ENCODE results near the gene MAGI1.

MAGI1 gene

DNA sequence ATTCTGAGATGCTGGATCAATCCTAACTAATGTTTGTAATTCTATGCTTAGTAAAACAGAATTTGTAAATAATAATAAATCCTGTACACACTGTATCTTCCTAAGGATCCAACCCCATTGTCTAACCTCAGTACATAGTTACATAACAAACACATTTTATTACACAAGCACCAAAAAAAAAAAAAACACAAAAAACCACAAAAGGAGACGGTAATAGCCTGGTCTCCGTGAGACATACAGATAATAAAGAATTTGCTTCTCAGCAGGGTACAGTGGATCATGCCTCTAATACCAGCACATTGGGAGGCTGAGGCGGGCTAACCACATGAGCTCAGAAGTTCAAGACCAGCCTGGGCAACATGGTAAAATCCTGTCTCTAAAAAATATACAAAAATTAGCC is 558.7 kb downstream of the MAGI1 start:
- Mint-ChIP-seq H3K27ac (no peak overlapping the region), H3K9me3 (peaks cover 4% of the 10 kb centered on the region), H3K4me1 (no peaks in the 10 kb centered on the region), H3K4me3 (no peak overlapping the region), H3K27me3 (no peaks in the 10 kb centered on the region), H3K36me3 (no peaks in the 10 kb centered on the region)
- no peak for DNase-seq
- CTCF ChIA-PET = no interaction called here

DNA sequence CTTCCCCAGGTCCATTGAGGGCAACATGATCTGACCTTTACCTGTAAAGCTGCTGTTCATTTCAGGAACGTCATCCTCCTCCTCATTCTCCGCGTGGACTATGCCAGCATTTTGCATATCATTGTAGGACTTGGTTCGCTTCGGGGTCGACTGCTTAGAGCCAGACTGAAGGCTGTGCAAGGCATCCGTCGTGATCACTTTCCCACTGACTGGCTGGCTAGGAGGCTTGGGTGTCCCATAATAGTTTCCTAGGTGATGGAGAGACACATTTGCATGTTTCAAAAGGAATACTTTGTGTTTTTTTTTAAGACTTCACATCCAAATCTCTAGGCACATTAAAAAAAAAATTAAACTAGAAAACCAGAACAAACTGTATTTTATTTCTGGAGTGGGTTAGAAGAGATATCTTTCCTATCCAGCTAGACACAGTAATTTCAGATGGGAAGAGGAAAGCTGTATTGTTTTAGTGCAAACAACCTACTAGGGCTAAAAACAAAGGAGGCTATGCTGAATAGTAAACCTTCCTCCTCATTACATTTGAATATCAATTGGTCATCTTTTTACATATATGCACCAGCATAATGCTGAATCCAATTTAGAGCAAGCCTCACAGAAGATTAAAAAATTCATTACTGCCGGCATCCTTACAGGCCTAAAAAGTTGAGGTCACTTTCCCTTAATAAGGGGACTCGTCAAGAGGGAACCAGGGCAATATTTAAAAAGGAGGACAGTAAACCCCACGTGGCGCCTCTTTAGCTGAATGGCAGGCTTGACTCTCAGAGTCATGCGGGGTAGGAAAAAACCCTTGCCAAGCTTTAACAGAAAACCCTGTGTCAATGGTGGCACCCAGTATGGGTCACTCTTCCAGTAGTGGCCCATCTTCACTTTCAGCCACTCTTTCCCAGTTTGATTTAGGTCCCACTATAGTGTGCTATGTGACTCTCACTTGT is 559.9 kb downstream of the MAGI1 start:
- H3K4me1 Mint-ChIP-seq = no peaks in the 10 kb centered on the region
- CTCF ChIA-PET = no interaction called here
- H3K27me3 Mint-ChIP-seq = no peaks in the 10 kb centered on the region
- no peak for DNase-seq
- no peak overlapping the region for H3K27ac Mint-ChIP-seq
- H3K9me3 Mint-ChIP-seq = no peaks in the 10 kb centered on the region
- no peaks in the 10 kb centered on the region for H3K36me3 Mint-ChIP-seq
- no peak overlapping the region for H3K4me3 Mint-ChIP-seq

DNA sequence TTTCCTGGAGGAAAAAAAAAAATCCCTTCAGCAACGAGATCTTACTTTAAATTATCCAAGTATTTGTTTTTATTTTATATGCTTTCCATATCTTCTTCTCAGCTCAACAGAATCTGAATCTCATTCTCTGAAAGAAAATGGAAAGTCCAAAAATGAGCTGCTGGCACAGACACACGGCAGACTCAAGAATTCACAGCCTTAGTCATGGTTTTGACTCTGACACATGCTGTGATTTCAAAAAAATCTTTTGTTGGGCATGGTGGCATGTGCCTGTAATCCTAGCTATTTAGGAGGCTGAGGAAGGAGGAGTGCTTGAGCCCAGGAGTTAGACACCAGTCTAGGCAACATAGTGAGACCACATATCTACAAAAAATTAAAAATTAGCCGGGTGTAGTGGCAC is 565.0 kb downstream of the MAGI1 start:
- H3K4me3 Mint-ChIP-seq = no peak overlapping the region
- CTCF ChIA-PET = no interaction called here
- DNase-seq = no peak
- H3K27ac Mint-ChIP-seq = no peak overlapping the region
- H3K27me3 Mint-ChIP-seq = no peaks in the 10 kb centered on the region
- H3K9me3 Mint-ChIP-seq = no peaks in the 10 kb centered on the region
- no peaks in the 10 kb centered on the region for H3K36me3 Mint-ChIP-seq
- H3K4me1 Mint-ChIP-seq = no peaks in the 10 kb centered on the region

DNA sequence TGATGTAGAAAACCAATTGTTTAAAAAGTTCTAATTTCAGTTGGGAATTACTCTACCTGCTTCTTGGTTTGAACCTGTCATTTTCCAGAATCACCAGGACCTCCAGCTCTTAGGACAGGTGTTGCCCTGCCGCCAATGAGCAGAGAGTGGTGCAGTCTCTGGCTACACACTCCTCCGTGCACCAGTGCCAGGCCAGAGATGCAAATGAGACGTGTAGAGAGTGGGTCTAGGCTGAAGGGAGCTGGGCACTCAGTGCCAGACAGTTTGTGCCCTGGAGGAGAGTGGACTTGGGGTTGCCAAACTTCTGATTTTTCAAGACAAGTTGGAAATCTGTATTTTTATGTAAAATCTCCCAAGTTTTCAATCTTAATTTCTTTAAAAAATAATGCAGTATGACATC is 566.2 kb downstream of the MAGI1 start:
- CTCF ChIA-PET = no interaction called here
- no peak overlapping the region for H3K27ac Mint-ChIP-seq
- no peaks in the 10 kb centered on the region for H3K9me3 Mint-ChIP-seq
- DNase-seq = no peak
- no peak overlapping the region for H3K4me3 Mint-ChIP-seq
- no peaks in the 10 kb centered on the region for H3K27me3 Mint-ChIP-seq
- H3K4me1 Mint-ChIP-seq = no peaks in the 10 kb centered on the region
- H3K36me3 Mint-ChIP-seq = no peaks in the 10 kb centered on the region

DNA sequence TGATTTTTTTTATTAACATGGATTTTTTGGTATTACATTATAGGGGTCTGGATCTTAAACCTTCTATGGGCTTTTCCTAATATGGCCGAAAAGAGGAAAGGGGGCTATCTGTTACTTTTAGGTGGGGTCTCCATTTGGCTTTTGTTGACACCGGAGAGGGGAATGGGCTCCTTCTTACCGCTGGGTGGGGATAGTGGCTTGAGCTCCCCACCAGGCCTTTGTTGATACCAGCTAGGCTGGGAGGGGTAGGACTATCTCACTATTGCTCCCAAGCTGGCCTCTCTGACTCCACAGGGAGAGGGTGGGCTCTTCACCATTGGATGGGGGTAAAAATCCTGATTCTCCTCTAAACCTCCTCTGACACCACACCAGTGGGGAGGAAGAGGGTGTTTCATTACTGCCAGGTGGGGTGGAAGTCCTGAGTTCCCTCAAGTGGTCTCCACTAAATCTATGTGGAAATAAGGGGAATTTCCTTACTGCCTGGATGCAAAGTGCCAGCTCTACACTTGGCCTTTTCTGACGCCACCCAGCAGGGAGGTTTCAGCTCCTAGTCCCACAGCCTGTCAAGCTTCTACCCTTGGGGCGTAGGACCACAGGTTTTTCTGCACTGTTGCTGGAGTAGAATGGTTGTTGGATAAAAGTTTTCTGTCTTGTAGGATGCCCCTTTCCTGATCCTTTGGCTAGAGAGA is 572.3 kb downstream of the MAGI1 start:
- H3K4me3 Mint-ChIP-seq = no peak overlapping the region
- H3K36me3 Mint-ChIP-seq = no peaks in the 10 kb centered on the region

DNA sequence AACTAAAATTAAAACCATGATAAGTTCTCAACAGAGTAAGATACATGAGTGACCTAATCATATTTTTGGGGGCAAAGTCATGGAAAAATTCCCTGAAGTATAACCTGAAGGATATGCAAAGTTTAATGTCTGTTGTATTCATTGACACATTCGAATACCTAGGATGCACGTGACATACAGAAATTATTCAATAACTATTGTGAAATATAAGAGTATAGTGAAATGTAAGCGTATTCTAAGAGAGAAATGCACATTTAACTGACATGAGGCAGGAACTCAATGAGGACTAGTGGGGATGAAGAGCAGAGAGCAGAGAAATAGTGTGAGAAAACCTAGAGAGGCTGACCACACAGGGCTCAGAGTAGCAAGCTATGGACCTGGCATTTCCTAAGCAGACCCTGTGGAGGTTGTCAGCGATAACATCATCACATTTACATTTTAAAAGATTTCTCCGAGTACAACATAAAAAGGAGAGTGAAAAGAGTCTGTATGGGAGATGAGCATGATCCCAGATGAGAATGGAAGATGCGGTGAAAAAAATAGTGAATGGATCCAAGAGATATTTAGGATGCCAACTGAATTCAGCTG is 588.8 kb downstream of the MAGI1 start:
- H3K4me1 Mint-ChIP-seq = no peaks in the 10 kb centered on the region
- H3K36me3 Mint-ChIP-seq = no peaks in the 10 kb centered on the region
- H3K9me3 Mint-ChIP-seq = no peaks in the 10 kb centered on the region
- CTCF ChIA-PET = no interaction called here
- H3K4me3 Mint-ChIP-seq = no peak overlapping the region
- H3K27ac Mint-ChIP-seq = no peak overlapping the region
- DNase-seq = no peak
- no peaks in the 10 kb centered on the region for H3K27me3 Mint-ChIP-seq

More for the DNA sequence above, 572.3 kb downstream of the MAGI1 start:
- H3K27me3 Mint-ChIP-seq = no peaks in the 10 kb centered on the region
- H3K4me1 Mint-ChIP-seq = no peaks in the 10 kb centered on the region
- H3K27ac Mint-ChIP-seq = no peak overlapping the region
- CTCF ChIA-PET = no interaction called here
- DNase-seq = no peak
- H3K9me3 Mint-ChIP-seq = peaks cover 2% of the 10 kb centered on the region

DNA sequence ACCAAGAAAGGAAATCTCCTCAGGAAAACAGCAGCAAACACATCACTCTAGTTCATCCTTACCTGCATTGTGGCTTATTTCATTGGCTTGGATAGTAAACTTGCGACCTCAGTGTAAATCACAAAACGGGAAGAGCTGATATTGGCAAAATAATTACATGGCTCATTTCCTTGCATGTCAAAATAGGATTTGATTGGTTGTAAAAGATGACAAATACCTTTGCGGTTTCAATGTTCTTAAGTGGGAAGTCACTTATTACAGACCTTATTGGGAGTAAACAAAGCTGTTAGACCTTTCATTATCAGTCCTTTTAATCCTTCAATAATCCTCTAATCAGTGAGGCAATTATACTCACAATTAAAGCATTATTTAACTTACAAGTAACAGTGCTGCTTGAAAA is 590.6 kb downstream of the MAGI1 start:
- CTCF ChIA-PET = no interaction called here
- no peaks in the 10 kb centered on the region for H3K36me3 Mint-ChIP-seq
- H3K27me3 Mint-ChIP-seq = no peaks in the 10 kb centered on the region
- no peak overlapping the region for H3K4me3 Mint-ChIP-seq
- H3K9me3 Mint-ChIP-seq = no peaks in the 10 kb centered on the region
- H3K27ac Mint-ChIP-seq = peak overlapping the region; percentile 20
- no peak for DNase-seq
- no peaks in the 10 kb centered on the region for H3K4me1 Mint-ChIP-seq

DNA sequence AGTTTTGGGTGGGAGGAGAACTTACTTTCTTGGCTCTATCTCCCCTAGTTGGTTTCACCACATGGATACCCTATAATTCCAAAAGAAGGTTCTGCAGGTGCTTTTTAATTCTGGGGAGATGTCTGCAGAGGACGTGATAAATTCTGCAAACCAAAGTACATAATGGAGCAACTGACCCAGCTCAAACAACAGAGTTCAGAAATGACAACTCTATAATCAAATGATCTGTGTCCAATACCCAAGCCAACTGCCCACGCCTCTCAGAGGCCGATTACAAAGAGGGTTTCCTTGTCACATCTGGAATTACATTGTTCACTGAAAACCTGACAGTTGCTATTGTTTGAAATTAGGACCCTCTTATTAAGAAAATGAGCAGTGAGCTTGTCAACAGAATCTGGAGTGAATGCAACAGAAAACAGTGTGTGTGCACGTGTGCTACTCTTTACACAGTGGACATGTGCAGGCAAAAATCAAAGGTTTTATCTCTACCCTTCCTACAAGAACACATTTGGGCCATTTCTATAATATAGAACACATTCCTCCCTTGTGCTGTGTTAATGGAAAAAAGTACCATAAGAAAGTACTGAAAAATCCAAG is 593.0 kb downstream of the MAGI1 start:
- Mint-ChIP-seq H3K4me1 (no peaks in the 10 kb centered on the region), H3K27ac (no peak overlapping the region), H3K36me3 (no peaks in the 10 kb centered on the region), H3K4me3 (no peak overlapping the region), H3K27me3 (no peaks in the 10 kb centered on the region), H3K9me3 (no peaks in the 10 kb centered on the region)
- no peak for DNase-seq
- CTCF ChIA-PET = no interaction called here

DNA sequence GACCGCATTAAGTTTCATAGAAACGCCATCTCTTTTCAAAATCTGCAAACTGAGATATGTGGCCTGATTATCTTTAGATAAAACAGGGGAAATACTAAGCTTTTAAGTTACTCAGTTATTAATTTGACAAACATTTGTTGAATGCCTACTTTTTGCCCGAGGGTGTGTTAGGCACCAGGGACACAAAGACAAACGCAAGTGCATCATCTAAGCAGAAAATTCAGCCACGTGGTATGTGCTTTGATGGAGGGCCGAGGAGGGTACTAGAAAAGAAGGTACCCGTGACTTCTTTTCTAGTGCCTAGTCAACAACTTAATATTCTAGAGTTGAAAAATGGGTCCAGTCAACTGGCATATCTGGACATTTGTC is 594.3 kb downstream of the MAGI1 start:
- Mint-ChIP-seq H3K4me3 (no peak overlapping the region), H3K27ac (no peak overlapping the region), H3K4me1 (no peaks in the 10 kb centered on the region), H3K9me3 (no peaks in the 10 kb centered on the region), H3K27me3 (no peaks in the 10 kb centered on the region), H3K36me3 (no peaks in the 10 kb centered on the region)
- CTCF ChIA-PET = no interaction called here
- no peak for DNase-seq

DNA sequence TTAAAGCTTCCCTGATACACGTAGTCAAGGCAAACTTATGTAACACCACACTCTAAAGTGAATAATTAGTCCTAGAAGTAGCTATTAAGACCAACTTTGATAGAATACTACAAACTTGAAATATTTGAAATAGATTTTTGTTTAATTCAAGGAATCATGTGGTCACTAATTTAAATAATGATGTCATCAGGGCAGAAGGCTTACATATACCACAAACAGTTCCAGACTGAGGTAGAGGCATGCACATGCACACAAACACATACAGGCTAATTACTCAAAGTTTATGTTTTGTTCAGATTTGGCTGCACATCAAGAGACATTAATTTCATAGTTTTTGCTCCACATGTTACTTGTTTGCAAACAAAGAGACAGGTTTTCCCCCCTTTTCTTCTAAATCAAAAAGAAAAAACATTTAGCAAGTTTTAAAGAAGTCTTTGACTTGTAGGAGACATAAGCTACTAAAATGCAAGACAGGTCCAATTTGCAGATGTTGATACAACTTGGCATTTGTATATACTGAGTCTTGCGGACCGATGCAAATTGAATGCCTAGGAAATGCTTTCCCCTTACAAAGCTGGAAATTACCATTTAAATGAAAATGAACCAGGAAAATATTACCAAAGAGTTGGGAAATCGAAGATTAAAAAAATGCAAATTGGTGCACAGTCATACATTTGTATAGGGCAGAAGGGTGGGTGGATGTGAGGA is 594.8 kb downstream of the MAGI1 start:
- Mint-ChIP-seq H3K4me1 (no peaks in the 10 kb centered on the region), H3K27me3 (no peaks in the 10 kb centered on the region), H3K27ac (no peak overlapping the region), H3K4me3 (no peak overlapping the region), H3K9me3 (no peaks in the 10 kb centered on the region), H3K36me3 (no peaks in the 10 kb centered on the region)
- CTCF ChIA-PET = no interaction called here
- no peak for DNase-seq

DNA sequence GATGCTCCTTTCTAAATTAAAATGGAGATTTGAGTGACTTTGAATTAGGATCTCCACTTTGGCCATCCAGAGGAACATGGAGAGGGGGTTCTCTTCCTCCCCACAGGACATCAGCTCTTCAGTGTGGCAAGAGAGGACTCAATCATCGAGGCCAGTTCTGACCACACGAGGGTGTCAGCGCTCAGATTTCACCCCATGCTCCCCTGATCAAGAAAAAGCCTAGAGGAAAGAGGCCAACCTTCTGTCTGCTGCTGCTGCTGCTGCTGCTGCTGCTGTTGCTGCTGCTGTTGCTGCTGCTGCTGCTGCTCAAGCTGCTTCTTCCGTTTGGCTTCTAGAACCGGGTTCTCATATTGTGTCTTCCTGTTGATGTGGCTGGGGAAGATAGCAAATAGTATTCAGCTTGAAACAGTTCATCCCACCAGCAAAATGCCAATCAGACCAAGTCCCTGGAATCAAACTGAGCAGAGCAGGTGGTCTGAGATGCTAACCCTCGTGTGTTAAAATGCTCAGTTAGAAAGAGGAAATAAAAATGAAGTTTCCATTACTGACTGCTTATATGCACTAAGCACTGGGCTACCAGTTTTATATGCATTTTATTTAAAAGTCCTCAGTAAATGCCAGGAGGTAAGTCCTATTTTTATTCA is 599.0 kb downstream of the MAGI1 start:
- H3K27me3 Mint-ChIP-seq = no peaks in the 10 kb centered on the region
- H3K4me3 Mint-ChIP-seq = no peak overlapping the region
- DNase-seq = no peak
- no peaks in the 10 kb centered on the region for H3K4me1 Mint-ChIP-seq
- H3K27ac Mint-ChIP-seq = no peak overlapping the region
- H3K9me3 Mint-ChIP-seq = no peaks in the 10 kb centered on the region
- no peaks in the 10 kb centered on the region for H3K36me3 Mint-ChIP-seq
- CTCF ChIA-PET = no interaction called here

DNA sequence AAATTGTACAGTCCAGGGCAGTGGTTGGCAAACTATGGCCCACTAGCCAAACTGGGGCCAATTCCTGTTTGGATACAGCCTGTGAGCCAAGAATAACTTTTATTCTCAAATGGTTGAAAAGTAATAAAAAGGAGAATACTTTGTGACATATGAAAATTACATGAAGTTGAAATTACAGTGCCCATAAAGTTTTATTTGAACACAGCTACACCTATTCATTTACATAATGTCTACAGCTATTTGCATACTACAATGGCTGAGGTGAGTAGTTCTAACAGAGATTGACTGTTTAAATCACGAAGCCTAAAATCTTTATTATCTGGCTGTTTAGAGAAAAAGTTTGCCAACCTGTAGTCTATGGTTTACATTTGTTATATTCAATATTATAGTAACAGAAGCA is 600.1 kb downstream of the MAGI1 start:
- Mint-ChIP-seq H3K4me1 (no peaks in the 10 kb centered on the region), H3K9me3 (no peaks in the 10 kb centered on the region), H3K27me3 (no peaks in the 10 kb centered on the region), H3K27ac (no peak overlapping the region), H3K4me3 (no peak overlapping the region), H3K36me3 (no peaks in the 10 kb centered on the region)
- CTCF ChIA-PET = no interaction called here
- DNase-seq = no peak

DNA sequence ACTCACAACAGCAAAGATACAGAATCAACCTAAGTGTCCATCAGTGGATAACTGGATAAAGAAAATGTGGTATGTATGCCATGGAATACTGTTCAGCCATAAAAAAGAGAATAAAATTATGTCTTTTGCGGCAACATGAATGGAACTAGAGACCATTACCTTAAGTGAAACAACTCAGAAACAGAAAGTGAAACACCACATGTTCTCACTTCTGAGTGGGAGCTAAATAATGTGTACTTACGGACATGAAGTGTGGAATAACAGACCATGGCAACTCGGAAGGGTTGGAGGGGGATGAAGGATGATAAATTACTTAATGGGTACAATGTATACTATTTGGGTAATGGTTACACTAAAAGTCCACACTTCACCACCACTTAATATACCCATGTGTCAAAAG is 600.6 kb downstream of the MAGI1 start:
- Mint-ChIP-seq H3K4me3 (no peak overlapping the region), H3K36me3 (no peaks in the 10 kb centered on the region), H3K27me3 (no peaks in the 10 kb centered on the region), H3K4me1 (no peaks in the 10 kb centered on the region), H3K27ac (no peak overlapping the region), H3K9me3 (no peaks in the 10 kb centered on the region)
- CTCF ChIA-PET = no interaction called here
- no peak for DNase-seq

DNA sequence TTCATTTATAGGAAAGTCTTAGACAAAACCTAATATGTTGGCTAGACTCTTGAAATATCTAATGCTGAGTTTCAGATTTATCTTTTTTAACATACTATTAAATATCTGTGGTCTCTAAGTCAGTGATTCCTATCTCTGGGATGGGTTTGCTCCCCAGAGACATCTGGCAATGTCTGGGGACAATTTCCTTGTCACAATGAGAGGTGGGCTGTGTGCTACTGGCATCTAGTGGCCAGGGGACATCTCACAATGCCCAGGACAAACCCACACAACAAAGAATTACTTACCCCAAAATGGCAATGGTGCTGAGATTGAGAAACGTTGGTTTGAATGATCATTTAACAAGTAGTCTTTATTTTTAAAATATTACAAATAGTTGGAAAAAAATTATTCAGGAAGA is 602.1 kb downstream of the MAGI1 start:
- Mint-ChIP-seq H3K27ac (no peak overlapping the region), H3K4me3 (no peak overlapping the region), H3K4me1 (no peaks in the 10 kb centered on the region), H3K9me3 (no peaks in the 10 kb centered on the region), H3K27me3 (no peaks in the 10 kb centered on the region), H3K36me3 (no peaks in the 10 kb centered on the region)
- CTCF ChIA-PET = no interaction called here
- DNase-seq = no peak
